Erythroblast (primary cell): ENCODE measurements around the gene SETD7.

ENCODE experiments used
- GATA1 ChIP-seq: IDR thresholded peaks from 2 replicates; pipeline ENCODE4 v1.6.1; 2011; ENCODE audit warnings: low read depth, mild to moderate bottlenecking, control low read depth, low read length, moderate library complexity
- POLR2A ChIP-seq: IDR thresholded peaks from 2 replicates; pipeline ENCODE4 v1.6.1; 2011; ENCODE audit warnings: mild to moderate bottlenecking, low read length

DNA sequence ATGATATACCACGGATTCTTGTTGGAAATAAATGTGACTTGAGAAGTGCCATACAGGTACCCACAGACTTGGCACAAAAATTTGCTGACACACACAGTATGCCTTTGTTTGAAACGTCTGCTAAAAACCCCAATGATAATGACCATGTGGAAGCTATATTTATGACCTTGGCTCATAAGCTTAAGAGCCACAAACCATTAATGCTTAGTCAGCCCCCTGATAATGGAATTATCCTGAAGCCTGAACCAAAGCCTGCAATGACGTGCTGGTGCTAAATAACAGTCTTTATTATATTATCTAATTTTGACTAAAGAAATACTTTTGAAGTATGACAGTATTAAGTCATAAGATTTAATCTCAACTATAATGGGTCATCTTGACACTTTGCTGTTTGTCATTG lies 83.2 kb downstream of the SETD7 start:
- TF ChIP-seq POLR2A (no peak), GATA1 (no peak)
